HEK293 (cell line): Measurements from ENCODE around the gene MCU.
"Not testable (repeated sequence)": the region's sequence is repeated elsewhere in the genome, so short reads cannot be mapped to it uniquely, and the experiment has no call there.

Experiments
- CTCF ChIA-PET: fragments of 350-600 bp; formaldehyde crosslinking; extraction: SDS; loops from one replicate; lab custom pipeline; 2021; ENCODE audit warnings: antibody characterized with exemption; lab: Yijun Ruan, JAX
- POLR2A ChIA-PET: fragments of 300-600 bp; formaldehyde crosslinking; extraction: SDS; loops from one replicate; lab custom pipeline; 2020; ENCODE audit warnings: antibody characterized with exemption, inconsistent platforms; lab: Yijun Ruan, JAX
- H3K27ac ChIP-seq: fragments of 200-500 bp; sonication (Bioruptor generic); 2 replicates; pipeline ENCODE4 v1.5.1; 2014; ENCODE audit warnings: low read depth, low read length, control low read depth, inconsistent platforms; ENCODE audit errors: extremely low read depth
- H3K36me3 ChIP-seq, 2 experiments: fragments of 200-500 bp in 1 of 2; sonication (Bioruptor generic) in 1 of 2; 1 replicate in 1 of 2; 2 replicates in 1 of 2; pipeline ENCODE4 v1.5.1; 2014 to 2017; ENCODE audit warnings: inconsistent platforms in 2 of 2, low read length in 2 of 2; ENCODE audit not compliant: control insufficient read depth in 2 of 2, insufficient read depth in 1 of 2
- H3K4me1 ChIP-seq: fragments of 200-500 bp; sonication (Bioruptor generic); 2 replicates; pipeline ENCODE4 v1.5.1; 2014; ENCODE audit warnings: mild to moderate bottlenecking, low read length, inconsistent platforms; ENCODE audit not compliant: control insufficient read depth, insufficient read depth
- H3K4me3 ChIP-seq: 2 replicates; pipeline ENCODE4 v1.5.1; 2011; ENCODE audit warnings: low read depth, mild to moderate bottlenecking, control low read depth, low read length, moderate library complexity
- H3K9me3 ChIP-seq: fragments of 200-500 bp; sonication (Bioruptor generic); 2 replicates; pipeline ENCODE4 v1.5.1; 2014; ENCODE audit warnings: low read depth, low read length, inconsistent platforms; ENCODE audit not compliant: control insufficient read depth, insufficient read depth
- ATF2 ChIP-seq: fragments of 450-650 bp; formaldehyde crosslinking; IDR thresholded peaks from 2 replicates; pipeline ENCODE4 v1.5.1; 2016; ENCODE audit warnings: missing biosample characterization, missing genetic modification characterization, low read depth
- FEZF1 ChIP-seq: fragments of 450-650 bp; formaldehyde crosslinking; IDR thresholded peaks from 2 replicates; pipeline ENCODE4 v1.5.1; 2016; ENCODE audit warnings: missing biosample characterization, missing genetic modification characterization
- PRDM6 ChIP-seq: fragments of 450-650 bp; formaldehyde crosslinking; IDR thresholded peaks from 2 replicates; pipeline ENCODE4 v1.5.1; 2017; ENCODE audit warnings: missing biosample characterization, missing genetic modification characterization
- REST ChIP-seq: fragments of 450-650 bp; formaldehyde crosslinking; IDR thresholded peaks from 2 replicates; pipeline ENCODE4 v1.5.1; 2016; ENCODE audit warnings: missing biosample characterization, missing genetic modification characterization
- TRIM28 ChIP-seq: IDR thresholded peaks from 2 replicates; pipeline ENCODE4 v1.6.1; 2011; ENCODE audit warnings: low read length, control low read depth, borderline replicate concordance
- ZBTB44 ChIP-seq: fragments of 450-650 bp; IDR thresholded peaks from 2 replicates; pipeline ENCODE4 v1.5.1; 2018; ENCODE audit warnings: missing biosample characterization, mild to moderate bottlenecking, missing genetic modification characterization
- ZBTB48 ChIP-seq: fragments of 450-650 bp; formaldehyde crosslinking; IDR thresholded peaks from 2 replicates; pipeline ENCODE4 v1.5.1; 2016; ENCODE audit warnings: missing biosample characterization, missing genetic modification characterization
- ZNF184 ChIP-seq: fragments of 450-650 bp; IDR thresholded peaks from 2 replicates; pipeline ENCODE4 v1.5.1; 2018; ENCODE audit warnings: missing biosample characterization, mild to moderate bottlenecking, missing genetic modification characterization
- ZNF23 ChIP-seq: fragments of 450-650 bp; formaldehyde crosslinking; IDR thresholded peaks from 2 replicates; pipeline ENCODE4 v1.5.1; 2016; ENCODE audit warnings: missing biosample characterization, missing genetic modification characterization, borderline replicate concordance
- ZNF239 ChIP-seq: fragments of 450-650 bp; formaldehyde crosslinking; IDR thresholded peaks from 2 replicates; pipeline ENCODE4 v1.5.1; 2016; ENCODE audit warnings: missing biosample characterization, missing genetic modification characterization
- ZNF335 ChIP-seq: fragments of 450-650 bp; formaldehyde crosslinking; conservative IDR thresholded peaks from 2 replicates; pipeline ENCODE4 v1.5.1; 2016; ENCODE audit warnings: missing biosample characterization, missing genetic modification characterization
- ZNF394 ChIP-seq: fragments of 450-650 bp; formaldehyde crosslinking; IDR thresholded peaks from 2 replicates; pipeline ENCODE4 v1.5.1; 2016; ENCODE audit warnings: missing biosample characterization, missing genetic modification characterization, mild to moderate bottlenecking, moderate library complexity, borderline replicate concordance
- ZNF571 ChIP-seq: fragments of 450-650 bp; formaldehyde crosslinking; IDR thresholded peaks from 2 replicates; pipeline ENCODE4 v1.5.0; 2017; ENCODE audit warnings: missing biosample characterization, missing genetic modification characterization
- ZNF701 ChIP-seq: fragments of 450-650 bp; formaldehyde crosslinking; IDR thresholded peaks from 2 replicates; pipeline ENCODE4 v1.5.1; 2016; ENCODE audit warnings: missing biosample characterization, missing genetic modification characterization
- TF ChIP-seq, protein P1 (sequence below): fragments of 450-650 bp; formaldehyde crosslinking; IDR thresholded peaks from 2 replicates; pipeline ENCODE4 v1.5.1; 2016; ENCODE audit warnings: missing biosample characterization, missing genetic modification characterization

MCU gene

DNA sequence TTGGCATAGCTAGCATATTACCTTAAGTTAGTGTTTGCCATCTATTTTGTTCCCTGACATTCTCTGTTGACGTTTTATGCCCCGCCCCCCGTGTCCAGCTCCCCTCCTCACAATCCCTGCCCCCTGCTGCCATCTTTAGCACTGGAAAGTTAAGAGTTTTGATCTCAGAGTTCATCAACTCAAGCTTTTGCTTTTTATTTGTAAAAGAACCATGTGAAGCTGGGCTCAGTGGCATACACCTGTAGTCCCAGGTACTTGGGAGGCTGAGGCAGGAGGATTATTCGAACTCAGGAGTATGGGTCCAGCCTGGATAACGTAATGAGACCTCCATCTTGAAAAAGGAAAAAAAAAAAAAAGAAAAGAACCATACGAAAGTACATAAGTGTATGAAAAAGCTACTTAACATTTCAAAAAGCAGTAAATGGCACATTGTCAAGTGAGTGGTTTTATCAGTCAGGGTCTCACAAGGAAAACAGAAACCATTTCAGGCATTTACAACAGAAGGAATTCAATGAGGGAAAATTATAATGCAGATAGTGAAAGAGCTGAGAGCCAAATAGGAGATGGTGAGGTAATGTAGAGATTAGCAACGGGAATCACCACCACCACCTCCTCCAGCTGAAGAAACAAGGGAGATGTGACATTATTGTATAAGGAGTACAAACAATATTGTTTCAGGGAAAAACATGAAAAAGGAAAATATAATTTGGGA lies 64.9 kb downstream of the MCU start (continued):
- TF ChIP-seq ATF2 = 0 out of 2 replicates have a peak, but pooled peaks have one; percentile 36
- TF ChIP-seq ZBTB48 (tag by site-specific recombination) = no peak
- peak; percentile 71 for TF ChIP-seq PRDM6
- TF ChIP-seq REST = no peak
- no peak for TF ChIP-seq ZBTB44
- TF ChIP-seq ZNF335 (tag by site-specific recombination) = peak; percentile 27; the same call in 1 of the 2 replicates
- TF ChIP-seq TRIM28 = no peak
- TF ChIP-seq, protein P1, sequence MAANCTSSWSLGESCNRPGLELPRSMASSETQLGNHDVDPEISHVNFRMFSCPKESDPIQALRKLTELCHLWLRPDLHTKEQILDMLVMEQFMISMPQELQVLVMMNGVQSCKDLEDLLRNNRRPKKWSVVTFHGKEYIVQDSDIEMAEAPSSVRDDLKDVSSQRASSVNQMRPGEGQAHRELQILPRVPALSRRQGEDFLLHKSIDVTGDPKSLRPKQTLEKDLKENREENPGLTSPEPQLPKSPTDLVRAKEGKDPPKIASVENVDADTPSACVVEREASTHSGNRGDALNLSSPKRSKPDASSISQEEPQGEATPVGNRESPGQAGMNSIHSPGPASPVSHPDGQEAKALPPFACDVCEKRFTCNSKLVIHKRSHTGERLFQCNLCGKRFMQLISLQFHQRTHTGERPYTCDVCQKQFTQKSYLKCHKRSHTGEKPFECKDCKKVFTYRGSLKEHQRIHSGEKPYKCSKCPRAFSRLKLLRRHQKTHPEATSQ (tag by site-specific recombination) = no peak
- peak; percentile 49; the same call in 1 of the 2 replicates for TF ChIP-seq FEZF1 (tag by site-specific recombination)
- TF ChIP-seq ZNF23 = no peak

GRCh38 chr10:72757732-72758131 lies 65.8 kb downstream of the MCU start:
- H3K27ac ChIP-seq = no peak overlapping the region
- H3K36me3 ChIP-seq = no peaks in the 10 kb centered on the region
- ChIA-PET CTCF (no interaction called here), POLR2A (no interaction called here)
- no peak overlapping the region for H3K4me3 ChIP-seq
- no peaks in the 10 kb centered on the region for H3K9me3 ChIP-seq
- TF ChIP-seq ZBTB44 (no peak), ZNF184 (tag by site-specific recombination) (no peak), ZNF571 (tag by site-specific recombination) (no peak), ZNF394 (no peak), ZNF239 (tag by site-specific recombination) (no peak), ZNF701 (no peak)
- TF ChIP-seq, all 188 proteins: peak for 0
- H3K4me1 ChIP-seq = peaks cover 18% of the 10 kb centered on the region; the same call in 1 of the 2 replicates

GRCh38 chr10:72758930-72759329 lies 67.0 kb downstream of the MCU start:
- POLR2A ChIA-PET, H3K9me3 ChIP-seq, H3K27ac ChIP-seq, H3K4me3 ChIP-seq, H3K36me3 ChIP-seq, CTCF ChIA-PET: not testable (repeated sequence)
- H3K4me1 ChIP-seq = peaks cover 15% of the 10 kb centered on the region; the same call in 1 of the 2 replicates
